HG03521 (cell line): ENCODE results near the gene TANC1.

Source experiments
- ATAC-seq: cut with Tn5 transposase; IDR thresholded peaks from one replicate; pipeline ENCODE4 v1.9.1; 2021; ENCODE audit warnings: mild to moderate bottlenecking, moderate library complexity; ENCODE audit not compliant: unreplicated experiment

The TANC1 gene

DNA sequence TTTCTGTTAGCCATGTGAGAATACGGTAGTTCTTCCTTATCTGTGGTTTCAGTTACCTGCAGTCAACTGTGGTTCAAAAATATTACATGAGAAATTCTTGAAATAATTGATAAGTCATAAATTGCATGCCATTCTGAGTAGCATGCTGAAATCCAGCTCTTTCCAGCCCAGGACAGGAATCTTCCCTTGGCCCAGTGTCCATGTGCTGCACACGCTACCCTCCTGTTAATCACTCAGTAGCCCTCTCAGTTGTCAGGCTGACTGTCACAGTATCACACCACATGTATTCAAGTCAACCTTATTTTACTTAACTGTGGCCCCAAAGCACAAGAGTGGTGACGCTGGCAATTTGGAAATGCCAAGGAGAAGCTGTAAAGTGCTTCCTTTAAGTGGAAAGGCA is 141.1 kb downstream of the TANC1 start:
- no peak for ATAC-seq

- ATAC-seq: no peak
Measured at GRCh38 chr2:159110784-159111183, 142.3 kb downstream of the TANC1 start.

DNA sequence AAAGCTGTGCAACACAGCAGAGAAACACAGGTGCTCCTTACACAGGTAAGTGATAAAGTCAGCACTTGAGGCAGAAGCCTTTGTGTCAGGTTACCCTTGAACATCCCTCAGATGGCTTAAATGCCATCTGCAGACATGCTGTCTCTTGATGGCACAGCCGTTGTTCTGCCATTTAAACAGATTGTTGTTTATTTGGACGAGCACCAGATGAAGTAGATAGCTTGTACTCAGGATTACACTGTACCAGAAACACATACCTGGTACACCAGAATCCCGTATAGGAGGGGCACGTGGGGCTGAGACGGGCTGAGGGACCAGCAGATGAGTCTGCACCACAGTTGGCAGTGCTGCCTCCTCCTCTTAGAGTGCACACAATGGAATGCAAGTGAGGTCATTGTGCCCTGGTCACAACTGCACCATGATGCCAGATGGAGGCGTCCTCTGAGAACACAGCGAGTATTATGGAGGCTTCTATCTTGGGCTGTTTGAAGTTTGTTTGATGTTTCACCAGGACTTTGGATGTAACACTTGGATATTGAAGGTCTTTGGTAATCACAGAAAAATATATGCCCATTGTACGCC is 143.0 kb downstream of the TANC1 start:
- ATAC-seq: no peak

- ATAC-seq: no peak
Measured at GRCh38 chr2:159114835-159115234, 146.4 kb downstream of the TANC1 start.

- ATAC-seq: no peak
Measured at GRCh38 chr2:159116922-159117321, 148.5 kb downstream of the TANC1 start.

DNA sequence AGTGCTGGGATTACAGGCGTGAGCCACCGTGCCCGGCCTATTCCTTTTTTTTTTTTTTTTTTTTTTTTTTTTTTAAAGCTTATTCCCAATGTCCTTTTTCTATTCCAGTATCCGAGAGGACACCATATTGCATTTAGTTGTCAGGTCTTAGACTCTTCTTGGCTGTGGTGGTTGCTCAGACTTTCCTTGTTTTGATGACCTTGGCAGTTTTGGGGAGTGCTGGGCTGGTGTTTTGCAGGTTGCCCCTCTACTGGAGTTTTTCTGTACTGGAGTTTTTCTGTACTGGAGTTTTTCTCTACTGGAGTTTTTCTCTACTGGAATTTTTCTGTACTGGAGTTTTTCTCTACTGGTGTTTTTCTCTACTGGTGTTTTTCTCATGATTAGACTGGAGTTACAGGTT is 149.2 kb downstream of the TANC1 start:
- ATAC-seq: no peak

GRCh38 chr2:159118115-159118858 is 149.8 kb downstream of the TANC1 start:
- ATAC-seq: peak; percentile 77

- ATAC-seq: no peak
Measured at GRCh38 chr2:159118859-159119500, 150.5 kb downstream of the TANC1 start.

DNA sequence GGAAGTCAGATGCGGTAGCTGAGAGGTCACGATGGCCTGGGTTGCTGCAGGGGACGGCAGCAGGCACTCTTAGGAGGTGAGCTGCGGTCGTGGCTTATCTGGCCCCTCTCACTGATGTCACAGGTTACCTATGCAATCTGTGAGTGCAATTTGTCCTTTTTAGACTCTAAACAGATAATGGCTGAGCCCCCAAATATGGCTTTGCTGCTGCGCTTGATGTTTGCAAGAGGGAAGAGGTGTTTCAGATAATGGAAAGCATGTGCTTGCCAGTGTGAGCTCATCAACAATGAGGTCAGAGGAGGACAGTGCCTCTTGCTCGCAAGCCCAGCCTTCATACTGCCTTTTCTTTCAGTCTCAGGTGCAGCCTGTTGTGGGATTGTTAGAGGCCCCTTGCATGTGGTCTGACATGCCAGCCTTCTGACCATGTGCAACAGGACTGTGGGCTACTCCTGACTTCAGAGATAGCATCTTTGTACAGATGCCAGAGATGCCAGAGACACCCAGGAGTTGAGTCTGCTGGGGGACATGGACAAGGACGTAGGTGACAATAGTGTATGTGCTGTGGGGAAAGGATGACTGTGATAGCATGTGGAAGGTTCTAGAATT is 151.3 kb downstream of the TANC1 start:
- no peak for ATAC-seq

DNA sequence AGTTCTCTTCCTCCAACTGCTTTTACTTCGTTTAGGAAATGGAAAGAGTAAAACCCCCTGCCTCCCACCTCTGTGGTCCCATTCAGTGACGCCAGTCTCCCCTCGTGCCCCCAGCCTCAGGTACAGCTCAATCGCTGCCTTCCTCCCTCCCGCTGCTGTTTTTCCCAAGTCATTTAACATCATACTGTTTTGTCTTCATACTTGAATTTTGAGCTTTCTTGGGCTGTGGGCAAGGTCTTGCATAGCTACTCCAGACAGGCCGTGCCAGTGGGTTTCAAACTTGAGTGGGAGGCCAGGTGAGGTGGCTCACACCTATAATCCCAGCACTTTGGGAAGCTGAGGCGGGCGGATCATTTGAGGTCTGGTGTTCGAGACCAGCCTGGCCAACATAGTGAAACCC is 155.3 kb downstream of the TANC1 start:
- ATAC-seq: no peak

- no peak for ATAC-seq
Measured at GRCh38 chr2:159124441-159124911, 156.0 kb downstream of the TANC1 start.

- ATAC-seq: no peak
Measured at GRCh38 chr2:159124931-159125467, 156.6 kb downstream of the TANC1 start.

GRCh38 chr2:159125858-159126257 is 157.4 kb downstream of the TANC1 start:
- ATAC-seq: no peak

DNA sequence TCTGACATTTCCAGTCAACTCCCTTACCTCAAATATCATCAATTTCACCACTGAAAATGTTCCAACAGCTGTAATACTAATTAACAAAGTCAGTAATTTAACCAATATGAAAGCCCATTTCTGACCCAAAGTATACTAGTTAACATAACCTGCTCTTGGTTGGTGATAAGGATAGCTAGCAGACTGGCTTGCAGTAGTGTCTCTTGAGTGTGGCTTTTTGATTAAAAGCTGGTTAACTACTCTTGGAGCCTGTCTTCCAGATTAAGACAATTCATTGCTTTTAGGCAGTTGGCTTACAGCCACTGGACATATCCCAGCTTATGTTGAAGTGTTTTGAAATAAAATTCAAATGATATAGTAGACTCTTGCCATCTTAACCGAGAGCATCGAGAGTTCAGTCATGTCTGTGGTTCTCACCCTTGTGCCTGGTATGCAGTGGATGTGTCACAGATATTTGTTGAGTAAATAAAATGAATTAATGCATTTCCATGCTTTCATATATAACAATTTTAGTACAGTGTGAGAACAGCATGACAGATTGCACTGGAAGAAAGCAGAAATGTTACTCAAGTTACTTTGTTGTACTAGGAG is 158.1 kb downstream of the TANC1 start:
- ATAC-seq: no peak

GRCh38 chr2:159128191-159128590 is 159.8 kb downstream of the TANC1 start:
- no peak for ATAC-seq

- ATAC-seq: no peak
Measured at GRCh38 chr2:159129269-159129668, 160.8 kb downstream of the TANC1 start.

GRCh38 chr2:159129824-159130223 is 161.4 kb downstream of the TANC1 start:
- ATAC-seq: no peak

GRCh38 chr2:159130302-159130701 is 161.9 kb downstream of the TANC1 start:
- no peak for ATAC-seq

- ATAC-seq: no peak
Measured at GRCh38 chr2:159131267-159131913, 162.9 kb downstream of the TANC1 start.

DNA sequence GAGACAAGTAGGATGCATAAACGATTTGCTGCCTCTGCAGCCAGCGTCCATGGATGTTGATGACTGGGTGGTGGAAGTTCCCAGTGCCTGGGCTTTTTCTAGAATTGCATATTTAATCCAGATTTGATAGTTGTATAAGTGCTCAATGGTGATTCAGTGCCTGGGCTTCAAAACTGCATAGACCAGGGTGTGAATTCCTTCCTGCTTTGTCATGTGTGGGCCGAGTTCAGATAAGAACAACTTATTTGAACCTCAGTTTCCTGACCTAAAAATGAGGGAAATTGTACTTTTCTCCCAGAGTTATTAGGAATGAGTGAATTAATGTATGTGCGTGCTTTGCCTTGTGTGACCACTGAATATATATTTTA is 163.5 kb downstream of the TANC1 start:
- ATAC-seq: no peak

GRCh38 chr2:159133797-159134196 is 165.4 kb downstream of the TANC1 start:
- no peak for ATAC-seq
